SK-N-SH treated with all-trans-retinoic acid at 6 μM for 48 hours (cell line): ENCODE results near the gene SPCS3.
A peak's percentile ranks its signal among the peaks of the same experiment; 100 is the strongest.

Experiments used
- ATAC-seq: fragments of 200-7000 bp; cut with Tn5 transposase; 3 replicates; pipeline ENCODE4 v1.9.1; 2020; ENCODE audit warnings: mild to moderate bottlenecking, moderate library complexity
- ARNTL ChIP-seq: fragments of 450-650 bp; formaldehyde crosslinking; IDR thresholded peaks from 2 replicates; pipeline ENCODE4 v1.5.0; 2020; ENCODE audit warnings: low read depth, mild to moderate bottlenecking, moderate library complexity, borderline replicate concordance
- BACH2 ChIP-seq: fragments of 250-450 bp; sonication (Bioruptor Pico); IDR thresholded peaks from 2 replicates; pipeline ENCODE4 v1.9.0; 2021; ENCODE audit warnings: mild to moderate bottlenecking, borderline replicate concordance
- CREB5 ChIP-seq: fragments of 250-450 bp; sonication (Bioruptor Pico); IDR thresholded peaks from 2 replicates; pipeline ENCODE4 v1.5.1; 2020; ENCODE audit warnings: low read depth, mild to moderate bottlenecking, moderate library complexity
- CSDC2 ChIP-seq: fragments of 250-450 bp; sonication (Bioruptor Pico); IDR thresholded peaks from 2 replicates; pipeline ENCODE4 v1.5.0; 2020; ENCODE audit warnings: mild to moderate bottlenecking, moderate library complexity
- CSRNP3 ChIP-seq: fragments of 250-450 bp; sonication (Bioruptor Pico); IDR thresholded peaks from 2 replicates; pipeline ENCODE4 v1.5.1; 2021; ENCODE audit warnings: mild to moderate bottlenecking, moderate library complexity
- ESRRG ChIP-seq: fragments of 250-450 bp; sonication (Bioruptor Pico); IDR thresholded peaks from 2 replicates; pipeline ENCODE4 v1.6.1; 2021; ENCODE audit warnings: mild to moderate bottlenecking
- OSR1 ChIP-seq: fragments of 250-450 bp; sonication (Bioruptor Pico); IDR thresholded peaks from 2 replicates; pipeline ENCODE4 v1.8.0; 2022; ENCODE audit warnings: moderate library complexity, mild to moderate bottlenecking, inconsistent platforms
- PATZ1 ChIP-seq: fragments of 250-450 bp; sonication (Bioruptor Pico); IDR thresholded peaks from 2 replicates; pipeline ENCODE4 v1.8.0; 2020; ENCODE audit warnings: mild to moderate bottlenecking, moderate library complexity, borderline replicate concordance
- POU6F1 ChIP-seq: fragments of 250-450 bp; sonication (Bioruptor Pico); IDR thresholded peaks from 2 replicates; pipeline ENCODE4 v1.8.0; 2021; ENCODE audit warnings: low read depth, mild to moderate bottlenecking, moderate library complexity, borderline replicate concordance
- PPARA ChIP-seq: fragments of 250-450 bp; sonication (Bioruptor Pico); IDR thresholded peaks from 2 replicates; pipeline ENCODE4 v1.5.0; 2020; ENCODE audit warnings: mild to moderate bottlenecking, borderline replicate concordance
- RARB ChIP-seq: fragments of 250-450 bp; sonication (Bioruptor Pico); IDR thresholded peaks from 2 replicates; pipeline ENCODE4 v1.8.0; 2021; ENCODE audit warnings: mild to moderate bottlenecking, moderate library complexity
- SNAI2 ChIP-seq: fragments of 250-450 bp; sonication (Bioruptor Pico); IDR thresholded peaks from 2 replicates; pipeline ENCODE4 v1.5.0; 2020; ENCODE audit warnings: mild to moderate bottlenecking, moderate library complexity
- TOX ChIP-seq: fragments of 250-450 bp; sonication (Bioruptor Pico); IDR thresholded peaks from 2 replicates; pipeline ENCODE4 v1.8.0; 2021; ENCODE audit warnings: mild to moderate bottlenecking, moderate library complexity, borderline replicate concordance
- TSHZ2 ChIP-seq: fragments of 250-450 bp; sonication (Bioruptor Pico); IDR thresholded peaks from 2 replicates; pipeline ENCODE4 v1.5.0; 2020; ENCODE audit warnings: mild to moderate bottlenecking, moderate library complexity
- ZFP3 ChIP-seq: fragments of 250-450 bp; sonication (Bioruptor Pico); IDR thresholded peaks from 2 replicates; pipeline ENCODE4 v1.5.0; 2020; ENCODE audit warnings: mild to moderate bottlenecking, moderate library complexity
- ZFP30 ChIP-seq: fragments of 450-650 bp; formaldehyde crosslinking; IDR thresholded peaks from 2 replicates; pipeline ENCODE4 v1.5.0; 2022; ENCODE audit warnings: mild to moderate bottlenecking, moderate library complexity
- ZNF8 ChIP-seq: fragments of 450-650 bp; formaldehyde crosslinking; IDR thresholded peaks from 2 replicates; pipeline ENCODE4 v1.5.0; 2020; ENCODE audit warnings: mild to moderate bottlenecking, moderate library complexity

The SPCS3 gene

GRCh38 chr4:176309046-176309445, 10.7 kb upstream of the SPCS3 start:
- ATAC-seq: no peak
- no peak for TF ChIP-seq PATZ1 (CRISPR knock-in tag)

- TF ChIP-seq ESRRG (CRISPR knock-in tag): no peak
- no peak for TF ChIP-seq TSHZ2 (CRISPR knock-in tag)
- TF ChIP-seq PATZ1 (CRISPR knock-in tag): no peak
- no peak for ATAC-seq
Measured at GRCh38 chr4:176309772-176310171, 10.0 kb upstream of the SPCS3 start.

- peak; percentile 85 for ATAC-seq
- TF ChIP-seq TOX (CRISPR knock-in tag) (peak; percentile 30; the same call in 1 of the 2 replicates), CREB5 (CRISPR knock-in tag) (no peak), RARB (CRISPR knock-in tag) (no peak), ZFP30 (CRISPR knock-in tag) (no peak)
Measured at GRCh38 chr4:176313596-176314336, 6.0 kb upstream of the SPCS3 start.

- peak; percentile 41 for ATAC-seq
- TF ChIP-seq BACH2 (CRISPR knock-in tag): no peak
- no peak for TF ChIP-seq ZFP3 (CRISPR knock-in tag)
- no peak for TF ChIP-seq POU6F1 (CRISPR knock-in tag)
Measured at GRCh38 chr4:176319151-176319703, 539 bp upstream of the SPCS3 start.

GRCh38 chr4:176320340-176320975, 692 bp downstream of the SPCS3 start:
- peak; percentile 77 for ATAC-seq
- TF ChIP-seq CSDC2: no peak
- TF ChIP-seq CSRNP3 (CRISPR knock-in tag): no peak
- no peak for TF ChIP-seq PPARA
- no peak for TF ChIP-seq ZNF8 (CRISPR knock-in tag)
- no peak for TF ChIP-seq TOX (CRISPR knock-in tag)
- no peak for TF ChIP-seq SNAI2
- TF ChIP-seq ARNTL (CRISPR knock-in tag): no peak
- no peak; the same call in 1 of the 2 replicates for TF ChIP-seq TSHZ2 (CRISPR knock-in tag)
- TF ChIP-seq OSR1 (CRISPR knock-in tag): no peak
